GM23338 (cell line): Measurements from ENCODE around the gene HEBP1.

Source experiments
- CREB1 ChIP-seq: fragments of 250-450 bp; sonication (Bioruptor Pico); IDR thresholded peaks from 2 replicates; pipeline ENCODE4 v1.5.0; 2020; ENCODE audit warnings: low read depth, mild to moderate bottlenecking, moderate library complexity
- ETS1 ChIP-seq: IDR thresholded peaks from 2 replicates; pipeline ENCODE4 v1.6.1; 2016; ENCODE audit warnings: antibody characterized with exemption
- EZH2 ChIP-seq: fragments of 200-600 bp; sonication (generic); IDR thresholded peaks from one replicate; pipeline ENCODE4 v1.8.0; 2017; ENCODE audit warnings: antibody characterized with exemption, mild to moderate bottlenecking, low read depth; ENCODE audit not compliant: unreplicated experiment
- EZH2phosphoT487 ChIP-seq: fragments of 200-600 bp; sonication (generic); IDR thresholded peaks from one replicate; pipeline ENCODE4 v1.8.1; 2018; ENCODE audit warnings: antibody characterized with exemption; ENCODE audit not compliant: unreplicated experiment
- JUNB ChIP-seq: IDR thresholded peaks from one replicate; pipeline ENCODE4 v1.6.1; 2016; ENCODE audit warnings: antibody characterized with exemption; ENCODE audit not compliant: unreplicated experiment
- POLR2AphosphoS5 ChIP-seq: IDR thresholded peaks from 2 replicates; pipeline ENCODE4 v1.6.1; 2016; ENCODE audit warnings: antibody characterized with exemption, low read depth
- STAT1 ChIP-seq: IDR thresholded peaks from one replicate; pipeline ENCODE4 v1.6.1; 2016; ENCODE audit warnings: antibody characterized with exemption; ENCODE audit not compliant: unreplicated experiment
- ZNF114 ChIP-seq: fragments of 250-450 bp; sonication (Bioruptor Pico); IDR thresholded peaks from 2 replicates; pipeline ENCODE4 v1.5.0; 2020; ENCODE audit warnings: mild to moderate bottlenecking, moderate library complexity
- ZNF331 ChIP-seq: fragments of 250-450 bp; sonication (Bioruptor Pico); IDR thresholded peaks from 2 replicates; pipeline ENCODE4 v1.5.0; 2020; ENCODE audit warnings: low read depth, mild to moderate bottlenecking, moderate library complexity
- TF ChIP-seq, protein P1 (sequence below), 2 experiments: fragments of 200-600 bp in 1 of 2; sonication (generic) in 1 of 2; conservative IDR thresholded peaks; 2 replicates each; pipeline versions ENCODE4 v1.5.1 to v1.6.1; 2016 to 2017; ENCODE audit warnings: antibody characterized with exemption in 2 of 2, low read depth in 2 of 2, mild to moderate bottlenecking in 2 of 2, moderate library complexity in 1 of 2
- TF ChIP-seq, protein P2 (sequence below): IDR thresholded peaks from one replicate; pipeline ENCODE4 v1.6.1; 2018; ENCODE audit warnings: antibody characterized with exemption; ENCODE audit not compliant: unreplicated experiment
- TF ChIP-seq, protein P3 (sequence below): fragments of 250-450 bp; sonication (Bioruptor Pico); IDR thresholded peaks from 2 replicates; pipeline ENCODE4 v1.5.0; 2020; ENCODE audit warnings: mild to moderate bottlenecking, moderate library complexity

GRCh38 chr12:13027032-13027431 is 27.0 kb upstream of the HEBP1 start:
- no peak for TF ChIP-seq STAT1
- TF ChIP-seq, protein P1, sequence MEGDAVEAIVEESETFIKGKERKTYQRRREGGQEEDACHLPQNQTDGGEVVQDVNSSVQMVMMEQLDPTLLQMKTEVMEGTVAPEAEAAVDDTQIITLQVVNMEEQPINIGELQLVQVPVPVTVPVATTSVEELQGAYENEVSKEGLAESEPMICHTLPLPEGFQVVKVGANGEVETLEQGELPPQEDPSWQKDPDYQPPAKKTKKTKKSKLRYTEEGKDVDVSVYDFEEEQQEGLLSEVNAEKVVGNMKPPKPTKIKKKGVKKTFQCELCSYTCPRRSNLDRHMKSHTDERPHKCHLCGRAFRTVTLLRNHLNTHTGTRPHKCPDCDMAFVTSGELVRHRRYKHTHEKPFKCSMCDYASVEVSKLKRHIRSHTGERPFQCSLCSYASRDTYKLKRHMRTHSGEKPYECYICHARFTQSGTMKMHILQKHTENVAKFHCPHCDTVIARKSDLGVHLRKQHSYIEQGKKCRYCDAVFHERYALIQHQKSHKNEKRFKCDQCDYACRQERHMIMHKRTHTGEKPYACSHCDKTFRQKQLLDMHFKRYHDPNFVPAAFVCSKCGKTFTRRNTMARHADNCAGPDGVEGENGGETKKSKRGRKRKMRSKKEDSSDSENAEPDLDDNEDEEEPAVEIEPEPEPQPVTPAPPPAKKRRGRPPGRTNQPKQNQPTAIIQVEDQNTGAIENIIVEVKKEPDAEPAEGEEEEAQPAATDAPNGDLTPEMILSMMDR (conservative IDR thresholded peaks at IDR 0.05; ENCODE audit: low read depth in 2 of 2): no peak
- TF ChIP-seq EZH2: no peak
- TF ChIP-seq, protein P2, sequence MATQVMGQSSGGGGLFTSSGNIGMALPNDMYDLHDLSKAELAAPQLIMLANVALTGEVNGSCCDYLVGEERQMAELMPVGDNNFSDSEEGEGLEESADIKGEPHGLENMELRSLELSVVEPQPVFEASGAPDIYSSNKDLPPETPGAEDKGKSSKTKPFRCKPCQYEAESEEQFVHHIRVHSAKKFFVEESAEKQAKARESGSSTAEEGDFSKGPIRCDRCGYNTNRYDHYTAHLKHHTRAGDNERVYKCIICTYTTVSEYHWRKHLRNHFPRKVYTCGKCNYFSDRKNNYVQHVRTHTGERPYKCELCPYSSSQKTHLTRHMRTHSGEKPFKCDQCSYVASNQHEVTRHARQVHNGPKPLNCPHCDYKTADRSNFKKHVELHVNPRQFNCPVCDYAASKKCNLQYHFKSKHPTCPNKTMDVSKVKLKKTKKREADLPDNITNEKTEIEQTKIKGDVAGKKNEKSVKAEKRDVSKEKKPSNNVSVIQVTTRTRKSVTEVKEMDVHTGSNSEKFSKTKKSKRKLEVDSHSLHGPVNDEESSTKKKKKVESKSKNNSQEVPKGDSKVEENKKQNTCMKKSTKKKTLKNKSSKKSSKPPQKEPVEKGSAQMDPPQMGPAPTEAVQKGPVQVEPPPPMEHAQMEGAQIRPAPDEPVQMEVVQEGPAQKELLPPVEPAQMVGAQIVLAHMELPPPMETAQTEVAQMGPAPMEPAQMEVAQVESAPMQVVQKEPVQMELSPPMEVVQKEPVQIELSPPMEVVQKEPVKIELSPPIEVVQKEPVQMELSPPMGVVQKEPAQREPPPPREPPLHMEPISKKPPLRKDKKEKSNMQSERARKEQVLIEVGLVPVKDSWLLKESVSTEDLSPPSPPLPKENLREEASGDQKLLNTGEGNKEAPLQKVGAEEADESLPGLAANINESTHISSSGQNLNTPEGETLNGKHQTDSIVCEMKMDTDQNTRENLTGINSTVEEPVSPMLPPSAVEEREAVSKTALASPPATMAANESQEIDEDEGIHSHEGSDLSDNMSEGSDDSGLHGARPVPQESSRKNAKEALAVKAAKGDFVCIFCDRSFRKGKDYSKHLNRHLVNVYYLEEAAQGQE: no peak
- no peak for TF ChIP-seq POLR2AphosphoS5
- no peak for TF ChIP-seq ETS1
- TF ChIP-seq, protein P3, sequence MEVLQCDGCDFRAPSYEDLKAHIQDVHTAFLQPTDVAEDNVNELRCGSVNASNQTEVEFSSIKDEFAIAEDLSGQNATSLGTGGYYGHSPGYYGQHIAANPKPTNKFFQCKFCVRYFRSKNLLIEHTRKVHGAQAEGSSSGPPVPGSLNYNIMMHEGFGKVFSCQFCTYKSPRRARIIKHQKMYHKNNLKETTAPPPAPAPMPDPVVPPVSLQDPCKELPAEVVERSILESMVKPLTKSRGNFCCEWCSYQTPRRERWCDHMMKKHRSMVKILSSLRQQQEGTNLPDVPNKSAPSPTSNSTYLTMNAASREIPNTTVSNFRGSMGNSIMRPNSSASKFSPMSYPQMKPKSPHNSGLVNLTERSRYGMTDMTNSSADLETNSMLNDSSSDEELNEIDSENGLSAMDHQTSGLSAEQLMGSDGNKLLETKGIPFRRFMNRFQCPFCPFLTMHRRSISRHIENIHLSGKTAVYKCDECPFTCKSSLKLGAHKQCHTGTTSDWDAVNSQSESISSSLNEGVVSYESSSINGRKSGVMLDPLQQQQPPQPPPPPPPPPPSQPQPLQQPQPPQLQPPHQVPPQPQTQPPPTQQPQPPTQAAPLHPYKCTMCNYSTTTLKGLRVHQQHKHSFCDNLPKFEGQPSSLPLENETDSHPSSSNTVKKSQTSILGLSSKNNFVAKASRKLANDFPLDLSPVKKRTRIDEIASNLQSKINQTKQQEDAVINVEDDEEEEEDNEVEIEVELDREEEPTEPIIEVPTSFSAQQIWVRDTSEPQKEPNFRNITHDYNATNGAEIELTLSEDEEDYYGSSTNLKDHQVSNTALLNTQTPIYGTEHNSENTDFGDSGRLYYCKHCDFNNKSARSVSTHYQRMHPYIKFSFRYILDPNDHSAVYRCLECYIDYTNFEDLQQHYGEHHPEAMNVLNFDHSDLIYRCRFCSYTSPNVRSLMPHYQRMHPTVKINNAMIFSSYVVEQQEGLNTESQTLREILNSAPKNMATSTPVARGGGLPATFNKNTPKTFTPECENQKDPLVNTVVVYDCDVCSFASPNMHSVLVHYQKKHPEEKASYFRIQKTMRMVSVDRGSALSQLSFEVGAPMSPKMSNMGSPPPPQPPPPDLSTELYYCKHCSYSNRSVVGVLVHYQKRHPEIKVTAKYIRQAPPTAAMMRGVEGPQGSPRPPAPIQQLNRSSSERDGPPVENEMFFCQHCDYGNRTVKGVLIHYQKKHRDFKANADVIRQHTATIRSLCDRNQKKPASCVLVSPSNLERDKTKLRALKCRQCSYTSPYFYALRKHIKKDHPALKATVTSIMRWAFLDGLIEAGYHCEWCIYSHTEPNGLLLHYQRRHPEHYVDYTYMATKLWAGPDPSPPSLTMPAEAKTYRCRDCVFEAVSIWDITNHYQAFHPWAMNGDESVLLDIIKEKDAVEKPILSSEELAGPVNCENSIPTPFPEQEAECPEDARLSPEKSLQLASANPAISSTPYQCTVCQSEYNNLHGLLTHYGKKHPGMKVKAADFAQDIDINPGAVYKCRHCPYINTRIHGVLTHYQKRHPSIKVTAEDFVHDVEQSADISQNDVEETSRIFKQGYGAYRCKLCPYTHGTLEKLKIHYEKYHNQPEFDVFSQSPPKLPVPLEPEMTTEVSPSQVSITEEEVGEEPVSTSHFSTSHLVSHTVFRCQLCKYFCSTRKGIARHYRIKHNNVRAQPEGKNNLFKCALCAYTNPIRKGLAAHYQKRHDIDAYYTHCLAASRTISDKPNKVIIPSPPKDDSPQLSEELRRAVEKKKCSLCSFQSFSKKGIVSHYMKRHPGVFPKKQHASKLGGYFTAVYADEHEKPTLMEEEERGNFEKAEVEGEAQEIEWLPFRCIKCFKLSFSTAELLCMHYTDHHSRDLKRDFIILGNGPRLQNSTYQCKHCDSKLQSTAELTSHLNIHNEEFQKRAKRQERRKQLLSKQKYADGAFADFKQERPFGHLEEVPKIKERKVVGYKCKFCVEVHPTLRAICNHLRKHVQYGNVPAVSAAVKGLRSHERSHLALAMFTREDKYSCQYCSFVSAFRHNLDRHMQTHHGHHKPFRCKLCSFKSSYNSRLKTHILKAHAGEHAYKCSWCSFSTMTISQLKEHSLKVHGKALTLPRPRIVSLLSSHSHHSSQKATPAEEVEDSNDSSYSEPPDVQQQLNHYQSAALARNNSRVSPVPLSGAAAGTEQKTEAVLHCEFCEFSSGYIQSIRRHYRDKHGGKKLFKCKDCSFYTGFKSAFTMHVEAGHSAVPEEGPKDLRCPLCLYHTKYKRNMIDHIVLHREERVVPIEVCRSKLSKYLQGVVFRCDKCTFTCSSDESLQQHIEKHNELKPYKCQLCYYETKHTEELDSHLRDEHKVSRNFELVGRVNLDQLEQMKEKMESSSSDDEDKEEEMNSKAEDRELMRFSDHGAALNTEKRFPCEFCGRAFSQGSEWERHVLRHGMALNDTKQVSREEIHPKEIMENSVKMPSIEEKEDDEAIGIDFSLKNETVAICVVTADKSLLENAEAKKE (CRISPR knock-in tag): no peak
- TF ChIP-seq ZNF114: no peak
- TF ChIP-seq EZH2phosphoT487: no peak
- no peak for TF ChIP-seq JUNB
- no peak for TF ChIP-seq CREB1 (CRISPR knock-in tag)
- no peak for TF ChIP-seq ZNF331 (CRISPR knock-in tag)
